ENCODE results near the gene SLC19A1. TPM values are rescaled to one million over a fixed set of nuclear protein-coding genes. Genes with fewer than 3 reads are reported as not detected.

Gene SLC19A1
- total and polyA plus RNA-seq, 4 donors = 8.4 to 28.0 (median 13.0) TPM

GRCh38 chr21:45511007-45511406, 31.2 kb downstream of the SLC19A1 start (continued):
- TF ChIP-seq MAX (IDR thresholded peaks at IDR 0.05) = no peak
- TF ChIP-seq EGR1 (IDR thresholded peaks at IDR 0.05; ENCODE audit: low read depth in 2 of 2) = no peak
- TF ChIP-seq, protein P1, sequence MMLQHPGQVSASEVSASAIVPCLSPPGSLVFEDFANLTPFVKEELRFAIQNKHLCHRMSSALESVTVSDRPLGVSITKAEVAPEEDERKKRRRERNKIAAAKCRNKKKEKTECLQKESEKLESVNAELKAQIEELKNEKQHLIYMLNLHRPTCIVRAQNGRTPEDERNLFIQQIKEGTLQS (IDR thresholded peaks at IDR 0.05) = no peak
- TF ChIP-seq HNF4G (IDR thresholded peaks at IDR 0.05) = no peak
- no peak for TF ChIP-seq RAD21 (IDR thresholded peaks at IDR 0.05)

- Histone ChIP-seq H3K4me1 (ENCODE audit: control insufficient read depth in 4 of 4, insufficient read depth in 4 of 4, low read length in 3 of 4) (peaks cover 5 to 34% (median 22%) of the 10 kb centered on the region in 4 donors), H3K9ac (ENCODE audit: low read depth in 1 of 2, low read length in 2 of 2) (no peak overlapping the region), H3K9me3 (ENCODE audit: control insufficient read depth in 4 of 4, low read length in 3 of 4) (no peaks in the 10 kb centered on the region), H3K4me3 (ENCODE audit: low read depth in 1 of 3, low read length in 3 of 3) (no peak overlapping the region), H3K27ac (ENCODE audit: low read depth in 1 of 2, low read length in 2 of 2) (no peak overlapping the region), H3K27me3 (ENCODE audit: control insufficient read depth in 4 of 4, insufficient read depth in 4 of 4, low read length in 3 of 4) (no peaks in the 10 kb centered on the region), H3K36me3 (ENCODE audit: control insufficient read depth in 4 of 4, insufficient read depth in 3 of 4, low read depth in 1 of 4, low read length in 3 of 4) (peaks cover 0 to 19% (median 13%) of the 10 kb centered on the region in 4 donors)
- 77% methylated on average over 11 of the region's 11 CpGs for WGBS
- DNase-seq (ENCODE audit: low spot score) = no peak
- TF ChIP-seq CTCF (IDR thresholded peaks at IDR 0.05; ENCODE audit: low read depth, low read length, missing input control) (no peak), NR2F2 (IDR thresholded peaks at IDR 0.05) (no peak), FOXA2 (IDR thresholded peaks at IDR 0.05) (no peak), HNF4G (IDR thresholded peaks at IDR 0.05) (no peak)
Observed at GRCh38 chr21:45510466-45510955, 31.7 kb downstream of the SLC19A1 start.

DNA sequence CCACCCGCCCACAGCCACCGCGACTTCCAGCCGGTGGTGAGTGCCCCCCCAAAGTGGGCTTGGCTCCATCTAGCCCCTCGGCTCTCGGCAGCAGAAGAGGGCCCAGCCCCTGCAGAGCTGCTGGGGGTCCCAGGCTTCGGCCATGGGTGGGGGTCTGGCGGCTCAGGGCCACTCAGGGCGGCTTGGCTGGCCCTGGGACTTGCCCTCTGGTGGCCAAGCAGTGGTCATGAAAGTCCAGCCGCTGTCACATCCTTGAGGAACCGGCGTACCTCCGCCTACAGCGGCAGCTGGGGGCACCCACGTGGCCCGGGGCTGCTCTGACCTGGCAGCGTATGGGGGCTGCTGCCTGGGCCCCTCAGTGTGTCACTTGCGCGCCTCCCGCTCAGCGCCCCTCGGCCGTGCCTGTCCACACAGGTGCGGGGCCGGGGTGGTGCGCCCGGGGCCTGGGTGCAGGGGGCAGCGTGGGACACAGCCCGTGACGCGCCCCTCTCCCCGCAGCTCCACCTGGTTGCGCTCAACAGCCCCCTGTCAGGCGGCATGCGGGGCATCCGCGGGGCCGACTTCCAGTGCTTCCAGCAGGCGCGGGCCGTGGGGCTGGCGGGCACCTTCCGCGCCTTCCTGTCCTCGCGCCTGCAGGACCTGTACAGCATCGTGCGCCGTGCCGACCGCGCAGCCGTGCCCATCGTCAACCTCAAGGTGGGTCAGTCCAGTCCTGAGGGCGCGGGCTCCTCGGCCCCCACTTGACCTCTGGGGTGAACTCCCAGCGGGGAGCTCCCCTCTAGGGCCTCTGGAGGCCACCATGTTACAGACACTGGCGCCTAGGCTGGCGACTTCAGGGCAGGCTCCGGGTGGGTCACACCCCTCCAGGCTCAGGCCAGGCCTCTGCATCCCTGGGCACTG, 32.4 kb downstream of the SLC19A1 start:
- Histone ChIP-seq H3K4me1 (ENCODE audit: control insufficient read depth in 4 of 4, insufficient read depth in 4 of 4, low read length in 3 of 4) (peaks cover 5 to 36% (median 23%) of the 10 kb centered on the region in 4 donors), H3K36me3 (ENCODE audit: control insufficient read depth in 4 of 4, insufficient read depth in 3 of 4, low read depth in 1 of 4, low read length in 3 of 4) (peaks cover 0 to 21% (median 13%) of the 10 kb centered on the region in 4 donors), H3K4me3 (ENCODE audit: low read depth in 1 of 3, low read length in 3 of 3) (no peak overlapping the region), H3K27ac (ENCODE audit: low read depth in 1 of 2, low read length in 2 of 2) (no peak overlapping the region), H3K27me3 (ENCODE audit: control insufficient read depth in 4 of 4, insufficient read depth in 4 of 4, low read length in 3 of 4) (no peaks in the 10 kb centered on the region), H3K9ac (ENCODE audit: low read depth in 1 of 2, low read length in 2 of 2) (no peak overlapping the region), H3K9me3 (ENCODE audit: control insufficient read depth in 4 of 4, low read length in 3 of 4) (no peaks in the 10 kb centered on the region)
- no peak for DNase-seq (ENCODE audit: low spot score)
- no peak for TF ChIP-seq MAX (IDR thresholded peaks at IDR 0.05)
- no peak for TF ChIP-seq SP1 (IDR thresholded peaks at IDR 0.05)
- no peak for TF ChIP-seq RXRA (IDR thresholded peaks at IDR 0.05)
- TF ChIP-seq HNF4G (IDR thresholded peaks at IDR 0.05) = no peak
- TF ChIP-seq EGR1 (IDR thresholded peaks at IDR 0.05; ENCODE audit: low read depth in 2 of 2) = no peak
- TF ChIP-seq YY1 (IDR thresholded peaks at IDR 0.05) = no peak
- no peak for TF ChIP-seq FOXA1 (IDR thresholded peaks at IDR 0.05)
- no peak for TF ChIP-seq RAD21 (IDR thresholded peaks at IDR 0.05)
- TF ChIP-seq HNF4A (conservative IDR thresholded peaks at IDR 0.05) = no peak
- TF ChIP-seq, protein P1 (IDR thresholded peaks at IDR 0.05) = no peak
- WGBS = 94% methylated on average over 61 of the region's 61 CpGs
